Measurements from ENCODE around the gene ACO2.

GRCh38 chr22:41445129-41446056, 23.5 kb upstream of the ACO2 start:
- TF ChIP-seq EZH2 (IDR thresholded peaks at IDR 0.05; ENCODE audit: borderline replicate concordance, low read depth, low read length, poor library complexity, severe bottlenecking) (no peak), CTCF (conservative IDR thresholded peaks at IDR 0.05; ENCODE audit: low read depth, low read length) (no peak)
